Left lung (tissue), 10 donors: Measurements from ENCODE around the gene ENTPD1. TPM values are rescaled to one million over a fixed set of nuclear protein-coding genes. Genes with fewer than 3 reads are reported as not detected.
A peak's percentile ranks its signal among the peaks of the same experiment; 100 is the strongest.

Experiments used
- ATAC-seq: fragments of 200-7000 bp; cut with Tn5 transposase; one replicate; pipeline ENCODE4 v1.9.1; 2020; ENCODE audit warnings: moderate library complexity
- DNase-seq, 4 donors: peaks; one replicate each; pipeline ENCODE4 v3.0.0-alpha.2; 2013 to 2020
- H3K27ac ChIP-seq, 2 donors: fragments of 200-600 bp; sonication (generic) in 1 of 2; one replicate each; pipeline versions ENCODE4 v1.5.0 to v1.8.0; 2020 to 2021
- H3K27me3 ChIP-seq, 2 donors: fragments of 200-600 bp; sonication (generic) in 1 of 2; one replicate each; pipeline versions ENCODE4 v1.5.0 to v1.8.0; 2020 to 2021
- H3K36me3 ChIP-seq, 2 donors: fragments of 200-600 bp; sonication (generic) in 1 of 2; one replicate each; pipeline versions ENCODE4 v1.5.0 to v1.8.0; 2020 to 2021
- H3K4me1 ChIP-seq, 2 donors: fragments of 200-600 bp; one replicate each; pipeline ENCODE4 v1.8.0; 2021
- H3K4me3 ChIP-seq, 2 donors: fragments of 200-600 bp; sonication (generic) in 1 of 2; one replicate each; pipeline versions ENCODE4 v1.5.0 to v1.8.0; 2020 to 2021; ENCODE audit warnings: mild to moderate bottlenecking in 1 of 2
- H3K9me3 ChIP-seq, 2 donors: fragments of 200-600 bp; sonication (generic) in 1 of 2; one replicate each; pipeline versions ENCODE4 v1.5.0 to v1.8.0; 2020 to 2021
- intact Hi-C, 2 donors: fragments of 100-400 bp; cut with DNase I; formaldehyde crosslinking; loops; one replicate each; pipeline versions ENCODE4 v1.11.2 to v1.14.2; 2022
- polyA plus RNA-seq, 6 donors: library from polyadenylated mRNA; unstranded; fragments of 120-200 nt; gene quantifications; one replicate each; pipeline ENCODE4 v1.2.1, GENCODE V29; 2013; ENCODE audit not compliant: insufficient read length in 6 of 6
- total RNA-seq, 2 donors: library from RNA; stranded (reverse); fragmentation: NEBNext Ultra II Directional; extraction: Animal tissue kit (Norgen Biotek cat#: 25700); gene quantifications; one replicate each; pipeline ENCODE4 v1.2.1, GENCODE V29; 2021
- TF ChIP-seq, protein P1 (sequence below), 2 donors: fragments of 200-600 bp; sonication (generic) in 1 of 2; IDR thresholded peaks; one replicate each; pipeline versions ENCODE4 v1.5.0 to v1.8.0; 2021; ENCODE audit warnings: antibody characterized with exemption in 2 of 2
- donor health status: DM: no; HTN: yes; CAD: no.
- donor health status: DM: no; HTN: no; CAD: no.

Gene ENTPD1
- total and polyA plus RNA-seq, 8 donors = 20.2 to 37.6 (median 24.5) TPM

GRCh38 chr10:95790982-95791381 is 35.0 kb downstream of the ENTPD1 start:
- Histone ChIP-seq H3K4me1 (peaks cover 14 to 39% of the 10 kb centered on the region in 2 donors), H3K9me3 (no peaks in the 10 kb centered on the region), H3K27me3 (no peaks in the 10 kb centered on the region), H3K4me3 (no peak overlapping the region), H3K27ac (no peak overlapping the region), H3K36me3 (no peaks in the 10 kb centered on the region)
- DNase-seq (no peak), ATAC-seq (no peak)
- intact Hi-C loops = no loop called here
- TF ChIP-seq, protein P1, sequence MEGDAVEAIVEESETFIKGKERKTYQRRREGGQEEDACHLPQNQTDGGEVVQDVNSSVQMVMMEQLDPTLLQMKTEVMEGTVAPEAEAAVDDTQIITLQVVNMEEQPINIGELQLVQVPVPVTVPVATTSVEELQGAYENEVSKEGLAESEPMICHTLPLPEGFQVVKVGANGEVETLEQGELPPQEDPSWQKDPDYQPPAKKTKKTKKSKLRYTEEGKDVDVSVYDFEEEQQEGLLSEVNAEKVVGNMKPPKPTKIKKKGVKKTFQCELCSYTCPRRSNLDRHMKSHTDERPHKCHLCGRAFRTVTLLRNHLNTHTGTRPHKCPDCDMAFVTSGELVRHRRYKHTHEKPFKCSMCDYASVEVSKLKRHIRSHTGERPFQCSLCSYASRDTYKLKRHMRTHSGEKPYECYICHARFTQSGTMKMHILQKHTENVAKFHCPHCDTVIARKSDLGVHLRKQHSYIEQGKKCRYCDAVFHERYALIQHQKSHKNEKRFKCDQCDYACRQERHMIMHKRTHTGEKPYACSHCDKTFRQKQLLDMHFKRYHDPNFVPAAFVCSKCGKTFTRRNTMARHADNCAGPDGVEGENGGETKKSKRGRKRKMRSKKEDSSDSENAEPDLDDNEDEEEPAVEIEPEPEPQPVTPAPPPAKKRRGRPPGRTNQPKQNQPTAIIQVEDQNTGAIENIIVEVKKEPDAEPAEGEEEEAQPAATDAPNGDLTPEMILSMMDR (IDR thresholded peaks at IDR 0.05) = no peak

- ATAC-seq (no peak), DNase-seq (no peak)
- TF ChIP-seq, protein P1 (IDR thresholded peaks at IDR 0.05) = no peak
- Histone ChIP-seq H3K4me1 (peaks cover 14 to 39% of the 10 kb centered on the region in 2 donors), H3K27me3 (no peaks in the 10 kb centered on the region), H3K9me3 (no peaks in the 10 kb centered on the region), H3K27ac (peak overlapping the region; percentile 71 to 85), H3K4me3 (no peak overlapping the region), H3K36me3 (no peaks in the 10 kb centered on the region)
- intact Hi-C loops = no loop called here
Measured at GRCh38 chr10:95791425-95791979, 35.5 kb downstream of the ENTPD1 start.

GRCh38 chr10:95792211-95792780 is 36.3 kb downstream of the ENTPD1 start:
- TF ChIP-seq, protein P1 (IDR thresholded peaks at IDR 0.05) = no peak
- Histone ChIP-seq H3K9me3 (no peaks in the 10 kb centered on the region), H3K4me3 (no peak overlapping the region), H3K27ac (peak overlapping the region; percentile 71 to 85), H3K27me3 (no peaks in the 10 kb centered on the region), H3K4me1 (peaks cover 14 to 39% of the 10 kb centered on the region in 2 donors), H3K36me3 (no peaks in the 10 kb centered on the region)
- intact Hi-C loops = no loop called here
- no peak for ATAC-seq
- DNase-seq = no peak

- H3K4me1 ChIP-seq = peaks cover 14 to 40% of the 10 kb centered on the region in 2 donors
- no peaks in the 10 kb centered on the region for H3K9me3 ChIP-seq
- no peak overlapping the region for H3K4me3 ChIP-seq
- ATAC-seq (peak; percentile 70), DNase-seq (peak in 2 of 4 donors; percentile 49 to 64)
- no peaks in the 10 kb centered on the region for H3K27me3 ChIP-seq
- TF ChIP-seq, protein P1 (IDR thresholded peaks at IDR 0.05) = no peak
- peak overlapping the region; percentile 71 to 85 for H3K27ac ChIP-seq
- no peaks in the 10 kb centered on the region for H3K36me3 ChIP-seq
- intact Hi-C loops = no loop called here
Measured at GRCh38 chr10:95792874-95793285, 36.9 kb downstream of the ENTPD1 start.

GRCh38 chr10:95793401-95794045 is 37.6 kb downstream of the ENTPD1 start:
- DNase-seq = peak in 1 of 4 donors; percentile 66
- Histone ChIP-seq H3K27ac (peak overlapping the region; percentile 71 to 85), H3K9me3 (no peaks in the 10 kb centered on the region), H3K36me3 (no peaks in the 10 kb centered on the region), H3K4me1 (peaks cover 14 to 46% of the 10 kb centered on the region in 2 donors), H3K4me3 (no peak overlapping the region), H3K27me3 (no peaks in the 10 kb centered on the region)
- TF ChIP-seq, protein P1 (IDR thresholded peaks at IDR 0.05) = no peak
- peak; percentile 71 for ATAC-seq
- intact Hi-C loops = no loop called here
